Adrenal gland (tissue), 5 donors: ENCODE results near the gene COL18A1.

Experiments
- POLR2A ChIP-seq, 2 donors: fragments of 450-650 bp; IDR thresholded peaks; one replicate each; pipeline ENCODE4 v1.6.1; 2017; ENCODE audit warnings: antibody characterized with exemption in 2 of 2, mild to moderate bottlenecking in 2 of 2, moderate library complexity in 1 of 2
- TF ChIP-seq, protein P1 (sequence below), 6 experiments: fragments of 450-650 bp in 4 of 6; fragments of 200-600 bp in 2 of 6; sonication (generic) in 1 of 6; IDR thresholded peaks; 1 replicate in 5 of 6; 2 replicates in 1 of 6; pipeline versions ENCODE4 v1.5.1 to v1.8.0; 2016 to 2021; ENCODE audit warnings: antibody characterized with exemption in 6 of 6, mild to moderate bottlenecking in 2 of 6, moderate library complexity in 1 of 6
- donor health status: DM: no; HTN: no; CAD: no.

DNA sequence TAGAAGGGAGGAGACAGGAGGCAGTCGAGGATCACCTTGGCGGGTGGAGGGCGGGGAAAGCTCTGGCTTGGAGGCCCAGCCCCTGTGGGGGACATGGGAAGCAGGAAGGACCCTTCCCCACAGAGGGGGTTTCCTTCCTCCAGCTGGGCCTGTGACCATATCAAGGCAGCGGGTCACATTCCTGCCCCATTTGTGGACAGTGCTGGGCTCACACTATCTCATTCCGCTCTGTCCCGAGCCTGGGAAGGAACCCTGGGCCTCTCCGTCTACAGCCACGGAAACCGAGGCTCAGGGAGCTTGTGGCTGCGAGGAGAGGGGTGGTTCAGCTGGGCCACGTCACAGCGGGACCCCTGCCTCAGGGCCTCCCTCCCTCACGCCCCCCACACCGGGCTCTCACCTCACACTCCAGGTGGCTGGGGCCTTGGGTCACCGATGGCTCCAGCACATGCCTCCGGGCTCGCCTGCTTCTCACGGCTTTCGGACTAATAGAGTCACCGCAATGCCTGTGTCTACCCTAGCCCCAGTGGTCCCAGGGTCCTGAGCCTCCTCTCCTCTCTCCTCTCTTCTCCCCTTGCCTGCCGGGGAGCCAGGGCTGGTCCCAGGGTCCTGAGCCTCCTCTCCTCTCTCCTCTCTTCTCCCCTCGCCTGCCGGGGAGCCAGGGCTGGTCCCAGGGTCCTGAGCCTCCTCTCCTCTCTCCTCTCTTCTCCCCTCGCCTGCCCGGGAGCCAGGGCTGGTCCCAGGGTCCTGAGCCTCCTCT, 80.9 kb downstream of the COL18A1 start:
- TF ChIP-seq, protein P1, sequence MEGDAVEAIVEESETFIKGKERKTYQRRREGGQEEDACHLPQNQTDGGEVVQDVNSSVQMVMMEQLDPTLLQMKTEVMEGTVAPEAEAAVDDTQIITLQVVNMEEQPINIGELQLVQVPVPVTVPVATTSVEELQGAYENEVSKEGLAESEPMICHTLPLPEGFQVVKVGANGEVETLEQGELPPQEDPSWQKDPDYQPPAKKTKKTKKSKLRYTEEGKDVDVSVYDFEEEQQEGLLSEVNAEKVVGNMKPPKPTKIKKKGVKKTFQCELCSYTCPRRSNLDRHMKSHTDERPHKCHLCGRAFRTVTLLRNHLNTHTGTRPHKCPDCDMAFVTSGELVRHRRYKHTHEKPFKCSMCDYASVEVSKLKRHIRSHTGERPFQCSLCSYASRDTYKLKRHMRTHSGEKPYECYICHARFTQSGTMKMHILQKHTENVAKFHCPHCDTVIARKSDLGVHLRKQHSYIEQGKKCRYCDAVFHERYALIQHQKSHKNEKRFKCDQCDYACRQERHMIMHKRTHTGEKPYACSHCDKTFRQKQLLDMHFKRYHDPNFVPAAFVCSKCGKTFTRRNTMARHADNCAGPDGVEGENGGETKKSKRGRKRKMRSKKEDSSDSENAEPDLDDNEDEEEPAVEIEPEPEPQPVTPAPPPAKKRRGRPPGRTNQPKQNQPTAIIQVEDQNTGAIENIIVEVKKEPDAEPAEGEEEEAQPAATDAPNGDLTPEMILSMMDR (IDR thresholded peaks at IDR 0.05) = no peak
- no peak for TF ChIP-seq POLR2A (IDR thresholded peaks at IDR 0.05)
